AG20443 (cell line): Measurements from ENCODE around the gene KCNE1.
"Not testable (repeated sequence)": the region's sequence is repeated elsewhere in the genome, so short reads cannot be mapped to it uniquely, and the experiment has no call there.

Experiments used
- DNase-seq: peaks from one replicate; pipeline ENCODE4 v3.0.0; 2012; ENCODE audit warnings: low spot score, mixed read lengths

The KCNE1 gene

DNA sequence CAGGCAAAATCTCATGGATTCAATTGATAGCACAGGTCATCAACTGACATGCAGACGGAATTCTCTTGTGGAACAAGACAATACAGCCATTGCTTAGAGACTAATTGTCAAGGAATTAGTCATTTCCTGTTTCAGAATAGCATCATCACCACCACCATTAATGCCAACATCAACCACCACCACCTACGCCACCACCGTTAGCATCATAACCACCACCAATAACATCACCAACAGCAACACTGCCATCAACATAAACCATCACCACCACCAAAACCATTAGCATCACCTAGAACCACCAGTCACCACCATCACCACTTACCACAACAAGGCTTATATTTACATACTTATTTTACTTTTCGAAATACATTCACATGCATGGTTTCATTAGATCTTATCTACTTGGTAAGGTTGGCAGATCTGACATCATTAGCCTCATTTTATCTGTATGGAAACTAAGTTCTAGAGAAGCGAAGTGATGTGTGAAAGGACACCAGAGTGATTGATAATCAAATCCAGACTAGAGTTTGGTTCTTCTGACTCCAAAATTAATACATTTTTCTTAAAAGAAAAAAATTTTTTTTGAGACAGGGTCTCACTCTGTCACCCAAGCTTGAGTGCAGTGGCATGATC lies 94.4 kb downstream of the KCNE1 start:
- not testable (repeated sequence) for DNase-seq

DNA sequence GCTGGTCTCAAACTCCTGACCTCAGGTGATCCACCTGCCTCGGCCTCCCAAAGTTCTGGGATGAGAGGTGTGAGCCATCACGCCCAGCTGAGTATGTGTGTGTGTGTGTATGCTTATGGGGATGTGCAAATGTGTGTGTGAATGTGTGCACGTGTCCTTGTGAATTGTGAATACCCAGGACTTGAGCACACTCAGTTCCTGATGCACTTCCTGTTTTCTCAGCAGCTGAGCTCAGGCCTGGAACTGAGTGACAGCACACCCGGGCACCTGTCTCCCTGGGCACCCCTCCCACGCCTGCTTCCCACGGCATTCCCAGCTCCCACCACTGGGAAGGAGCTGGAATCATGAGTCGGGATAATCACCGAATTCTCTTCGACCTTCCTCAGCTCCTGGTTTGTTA lies 104.7 kb downstream of the KCNE1 start:
- not testable (repeated sequence) for DNase-seq

DNA sequence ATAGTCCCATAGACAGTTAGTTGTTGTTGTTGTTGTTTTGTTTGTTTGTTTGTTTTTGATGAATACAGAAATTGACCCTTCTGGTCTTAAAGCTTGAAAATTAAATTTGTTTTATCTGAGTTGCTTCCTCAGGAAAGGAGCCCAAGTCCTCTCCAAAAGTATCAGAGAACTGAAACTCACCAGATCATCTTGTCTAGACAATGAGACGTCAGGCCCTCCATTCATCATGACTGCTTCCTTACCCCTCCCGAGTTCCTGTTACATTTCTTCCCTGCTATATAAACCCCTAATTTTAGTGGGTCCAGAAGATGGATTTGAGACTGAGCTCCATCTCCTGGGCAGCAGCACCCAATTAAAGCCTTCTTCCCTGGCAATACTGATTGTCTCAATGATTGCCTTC lies 105.3 kb downstream of the KCNE1 start:
- DNase-seq: not testable (repeated sequence)

GRCh38 chr21:34406102-34406501 lies 105.9 kb downstream of the KCNE1 start:
- DNase-seq: not testable (repeated sequence)

DNA sequence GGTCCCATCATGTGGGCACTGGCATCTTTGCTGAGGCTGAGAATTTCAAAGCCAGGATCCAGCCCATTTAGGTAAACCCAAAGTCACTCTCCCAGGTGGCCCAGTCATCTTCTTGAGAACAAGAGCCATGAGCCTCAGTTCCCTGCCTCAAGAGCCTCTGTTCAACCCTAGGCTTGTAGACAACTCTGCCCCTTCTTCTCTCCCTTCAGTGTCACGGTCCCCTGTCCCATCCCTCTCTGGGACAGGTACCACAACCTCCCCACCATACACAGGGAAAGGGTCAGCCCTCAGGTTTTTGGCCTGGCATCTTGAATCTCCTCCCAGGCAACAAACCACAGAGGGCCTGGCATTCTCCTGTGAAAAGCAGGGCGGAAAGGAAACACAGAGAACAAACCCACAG lies 106.3 kb downstream of the KCNE1 start:
- DNase-seq: not testable (repeated sequence)

DNA sequence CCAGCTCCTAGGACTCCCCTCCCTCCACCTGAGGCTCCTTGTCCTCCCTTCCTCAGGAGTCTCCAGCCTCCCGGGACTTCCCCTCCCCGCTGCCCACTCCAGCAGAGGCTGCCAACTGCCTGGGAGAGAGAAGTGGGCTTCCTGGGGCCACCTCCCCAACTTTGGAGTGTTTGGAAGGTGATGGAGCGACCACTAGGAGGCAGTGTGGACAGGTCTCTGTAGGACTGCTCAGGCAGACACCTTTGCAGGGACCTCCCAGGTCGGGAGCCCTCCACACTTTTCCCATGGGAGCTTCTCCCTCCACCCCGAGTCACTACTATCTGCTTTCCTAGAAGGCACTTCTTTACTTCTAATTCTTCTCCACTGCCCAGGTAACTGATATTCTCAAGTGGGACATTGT lies 107.3 kb downstream of the KCNE1 start:
- not testable (repeated sequence) for DNase-seq

DNA sequence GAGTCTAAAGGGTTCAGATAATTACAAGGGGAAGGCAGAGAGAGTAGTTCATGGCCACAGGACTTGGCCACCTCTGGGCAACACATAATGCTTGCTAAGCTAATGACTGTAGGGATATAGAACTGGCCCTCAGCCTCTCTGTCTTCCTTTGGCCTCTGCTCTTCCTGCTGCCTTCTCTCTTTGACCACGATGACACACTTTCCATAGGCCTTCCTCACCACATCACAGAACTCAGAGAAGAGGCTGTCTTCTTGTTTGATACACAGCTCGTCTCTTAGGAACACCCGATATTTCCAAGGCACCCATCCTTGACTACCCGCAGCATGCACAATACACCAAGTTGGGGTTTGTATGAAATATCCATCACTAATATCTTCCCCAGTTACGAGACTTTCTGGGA lies 111.5 kb downstream of the KCNE1 start:
- DNase-seq: not testable (repeated sequence)
